ENCODE results near the gene FAM186B.

The FAM186B gene

GRCh38 chr12:49649445-49649844, 44.0 kb upstream of the FAM186B start:
- CTCF ChIA-PET = interaction anchor here (0.6 to 8.4 kb wide), 6 partner anchors 13 to 307 kb away, joined by 3 to 72 read pairs (median 4); partner anchors contain the start of gene FMNL3
- no peak overlapping the region for H3K27ac ChIP-seq (ENCODE audit: extremely low read depth, low read depth, low read length)
- TF ChIP-seq ZNF473 (tag by site-specific recombination; IDR thresholded peaks at IDR 0.05) = no peak
- no peak for TF ChIP-seq ZNF549 (tag by site-specific recombination; IDR thresholded peaks at IDR 0.05)
- TF ChIP-seq, protein P1, sequence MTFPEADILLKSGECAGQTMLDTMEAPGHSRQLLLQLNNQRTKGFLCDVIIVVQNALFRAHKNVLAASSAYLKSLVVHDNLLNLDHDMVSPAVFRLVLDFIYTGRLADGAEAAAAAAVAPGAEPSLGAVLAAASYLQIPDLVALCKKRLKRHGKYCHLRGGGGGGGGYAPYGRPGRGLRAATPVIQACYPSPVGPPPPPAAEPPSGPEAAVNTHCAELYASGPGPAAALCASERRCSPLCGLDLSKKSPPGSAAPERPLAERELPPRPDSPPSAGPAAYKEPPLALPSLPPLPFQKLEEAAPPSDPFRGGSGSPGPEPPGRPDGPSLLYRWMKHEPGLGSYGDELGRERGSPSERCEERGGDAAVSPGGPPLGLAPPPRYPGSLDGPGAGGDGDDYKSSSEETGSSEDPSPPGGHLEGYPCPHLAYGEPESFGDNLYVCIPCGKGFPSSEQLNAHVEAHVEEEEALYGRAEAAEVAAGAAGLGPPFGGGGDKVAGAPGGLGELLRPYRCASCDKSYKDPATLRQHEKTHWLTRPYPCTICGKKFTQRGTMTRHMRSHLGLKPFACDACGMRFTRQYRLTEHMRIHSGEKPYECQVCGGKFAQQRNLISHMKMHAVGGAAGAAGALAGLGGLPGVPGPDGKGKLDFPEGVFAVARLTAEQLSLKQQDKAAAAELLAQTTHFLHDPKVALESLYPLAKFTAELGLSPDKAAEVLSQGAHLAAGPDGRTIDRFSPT (tag by site-specific recombination; IDR thresholded peaks at IDR 0.05) = no peak
- no peak for TF ChIP-seq ZNF266 (tag by site-specific recombination; IDR thresholded peaks at IDR 0.05; ENCODE audit: low read depth)
- no peak for TF ChIP-seq ZNF660 (tag by site-specific recombination; IDR thresholded peaks at IDR 0.05)
- TF ChIP-seq, protein P2, sequence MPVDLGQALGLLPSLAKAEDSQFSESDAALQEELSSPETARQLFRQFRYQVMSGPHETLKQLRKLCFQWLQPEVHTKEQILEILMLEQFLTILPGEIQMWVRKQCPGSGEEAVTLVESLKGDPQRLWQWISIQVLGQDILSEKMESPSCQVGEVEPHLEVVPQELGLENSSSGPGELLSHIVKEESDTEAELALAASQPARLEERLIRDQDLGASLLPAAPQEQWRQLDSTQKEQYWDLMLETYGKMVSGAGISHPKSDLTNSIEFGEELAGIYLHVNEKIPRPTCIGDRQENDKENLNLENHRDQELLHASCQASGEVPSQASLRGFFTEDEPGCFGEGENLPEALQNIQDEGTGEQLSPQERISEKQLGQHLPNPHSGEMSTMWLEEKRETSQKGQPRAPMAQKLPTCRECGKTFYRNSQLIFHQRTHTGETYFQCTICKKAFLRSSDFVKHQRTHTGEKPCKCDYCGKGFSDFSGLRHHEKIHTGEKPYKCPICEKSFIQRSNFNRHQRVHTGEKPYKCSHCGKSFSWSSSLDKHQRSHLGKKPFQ (tag by site-specific recombination; IDR thresholded peaks at IDR 0.05) = no peak
- no peak for TF ChIP-seq KLF7 (tag by site-specific recombination; IDR thresholded peaks at IDR 0.05; ENCODE audit: borderline replicate concordance)
- no peak for TF ChIP-seq ZNF324 (tag by site-specific recombination; IDR thresholded peaks at IDR 0.05)
- TF ChIP-seq ZNF704 (tag by site-specific recombination; IDR thresholded peaks at IDR 0.05) = no peak
- no peak for TF ChIP-seq ZNF169 (tag by site-specific recombination; IDR thresholded peaks at IDR 0.05)
- TF ChIP-seq, protein P3, sequence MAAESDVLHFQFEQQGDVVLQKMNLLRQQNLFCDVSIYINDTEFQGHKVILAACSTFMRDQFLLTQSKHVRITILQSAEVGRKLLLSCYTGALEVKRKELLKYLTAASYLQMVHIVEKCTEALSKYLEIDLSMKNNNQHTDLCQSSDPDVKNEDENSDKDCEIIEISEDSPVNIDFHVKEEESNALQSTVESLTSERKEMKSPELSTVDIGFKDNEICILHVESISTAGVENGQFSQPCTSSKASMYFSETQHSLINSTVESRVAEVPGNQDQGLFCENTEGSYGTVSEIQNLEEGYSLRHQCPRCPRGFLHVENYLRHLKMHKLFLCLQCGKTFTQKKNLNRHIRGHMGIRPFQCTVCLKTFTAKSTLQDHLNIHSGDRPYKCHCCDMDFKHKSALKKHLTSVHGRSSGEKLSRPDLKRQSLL (tag by site-specific recombination; IDR thresholded peaks at IDR 0.05) = no peak
- TF ChIP-seq ZNF280C (tag by site-specific recombination; IDR thresholded peaks at IDR 0.05) = no peak
- no peak for TF ChIP-seq ZNF416 (tag by site-specific recombination; IDR thresholded peaks at IDR 0.05)
- no peak for TF ChIP-seq ZFP69B (tag by site-specific recombination; IDR thresholded peaks at IDR 0.05)
- no peak for TF ChIP-seq ZNF558 (tag by site-specific recombination; IDR thresholded peaks at IDR 0.05)
- no peak overlapping the region for H3K4me3 ChIP-seq (ENCODE audit: low read depth, low read length)
- POLR2A ChIA-PET = interaction anchor here (0.9 to 1.2 kb wide), 2 partner anchors 13 to 26 kb away, joined by 3 to 4 read pairs; partner anchors contain the start of gene PRPF40B
- no peaks in the 10 kb centered on the region for H3K9me3 ChIP-seq (ENCODE audit: control insufficient read depth, insufficient read depth, low read depth, low read length)
- H3K36me3 ChIP-seq (ENCODE audit: control insufficient read depth in 2 of 2, insufficient read depth in 1 of 2, low read length in 2 of 2) = peaks cover 0 to 66% of the 10 kb centered on the region in 2 experiments; a peak in 1 of 3 replicates
- H3K4me1 ChIP-seq (ENCODE audit: control insufficient read depth, insufficient read depth, low read length) = no peaks in the 10 kb centered on the region

DNA sequence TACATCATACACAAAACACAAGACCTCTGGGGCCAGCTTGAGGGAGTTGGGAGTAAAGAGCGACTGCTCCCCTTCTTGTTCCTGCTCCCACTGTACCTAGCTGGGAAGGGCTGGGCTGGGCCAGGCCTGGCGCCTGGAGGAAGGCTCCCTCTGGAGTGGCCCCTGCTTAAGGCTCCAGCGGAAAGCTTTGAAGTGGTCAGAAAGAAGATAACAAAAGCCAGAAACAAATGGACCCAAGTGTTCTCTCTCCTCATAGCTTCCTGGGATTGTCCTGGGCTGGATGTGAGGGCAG, 43.2 kb upstream of the FAM186B start:
- CTCF ChIA-PET = interaction anchor here (0.5 to 8.4 kb wide), 7 partner anchors 12 to 306 kb away, joined by 3 to 72 read pairs (median 5); partner anchors contain the start of gene FMNL3

More for the DNA sequence above, 43.2 kb upstream of the FAM186B start:
- Histone ChIP-seq H3K4me1 (ENCODE audit: control insufficient read depth, insufficient read depth, low read length) (no peaks in the 10 kb centered on the region), H3K9me3 (ENCODE audit: control insufficient read depth, insufficient read depth, low read depth, low read length) (no peaks in the 10 kb centered on the region), H3K4me3 (ENCODE audit: low read depth, low read length) (no peak overlapping the region), H3K27ac (ENCODE audit: extremely low read depth, low read depth, low read length) (no peak overlapping the region), H3K36me3 (ENCODE audit: control insufficient read depth in 2 of 2, insufficient read depth in 1 of 2, low read length in 2 of 2) (peaks cover 0 to 67% of the 10 kb centered on the region in 2 experiments; a peak in 1 of 3 replicates)
- POLR2A ChIA-PET = interaction anchor here (0.6 to 1.9 kb wide), 6 partner anchors 10 to 180 kb away, joined by 3 to 11 read pairs (median 4); partner anchors contain the start of genes FMNL3, NCKAP5L and TMBIM6
- TF ChIP-seq ZNF660 (tag by site-specific recombination; IDR thresholded peaks at IDR 0.05) (no peak), ZNF792 (tag by site-specific recombination; IDR thresholded peaks at IDR 0.05) (no peak)

Data from HEK293 (cell line).